Fibroblast of upper back skin (primary cell): ENCODE data around the gene DNAL4.

ENCODE experiments used
- DNase-seq: peaks from one replicate; pipeline ENCODE4 v3.0.0-alpha.2; 2013

The DNAL4 gene

DNA sequence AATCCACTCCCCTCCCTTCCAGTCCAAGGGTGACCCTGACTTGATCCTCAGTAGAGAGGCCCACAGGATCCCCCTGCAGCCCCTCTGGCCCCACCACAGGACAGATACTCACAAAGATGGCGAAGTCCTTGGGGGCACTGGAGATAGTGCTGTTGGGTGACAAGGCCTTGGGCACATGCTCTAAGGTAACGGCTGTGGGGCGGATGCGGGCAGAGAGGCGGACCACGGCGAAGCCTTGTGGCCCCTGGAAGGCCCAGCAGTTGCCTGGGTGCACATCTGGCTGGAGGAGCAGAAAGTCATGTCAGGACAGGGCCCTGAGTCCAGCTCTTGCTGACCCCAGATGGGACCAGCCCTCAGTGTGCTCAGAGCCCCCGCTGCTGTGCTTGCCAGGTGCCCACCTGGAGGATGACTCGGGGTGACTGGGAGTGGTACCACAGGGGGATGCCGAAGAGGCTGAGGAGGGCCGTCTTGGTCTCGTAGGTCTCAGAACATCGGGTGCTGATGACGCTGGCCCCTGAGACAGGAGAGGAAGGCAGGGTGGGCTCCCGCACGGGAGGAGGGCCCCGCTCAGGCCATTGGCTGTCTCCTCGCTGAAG lies 55.4 kb downstream of the DNAL4 start:
- DNase-seq: no peak

DNA sequence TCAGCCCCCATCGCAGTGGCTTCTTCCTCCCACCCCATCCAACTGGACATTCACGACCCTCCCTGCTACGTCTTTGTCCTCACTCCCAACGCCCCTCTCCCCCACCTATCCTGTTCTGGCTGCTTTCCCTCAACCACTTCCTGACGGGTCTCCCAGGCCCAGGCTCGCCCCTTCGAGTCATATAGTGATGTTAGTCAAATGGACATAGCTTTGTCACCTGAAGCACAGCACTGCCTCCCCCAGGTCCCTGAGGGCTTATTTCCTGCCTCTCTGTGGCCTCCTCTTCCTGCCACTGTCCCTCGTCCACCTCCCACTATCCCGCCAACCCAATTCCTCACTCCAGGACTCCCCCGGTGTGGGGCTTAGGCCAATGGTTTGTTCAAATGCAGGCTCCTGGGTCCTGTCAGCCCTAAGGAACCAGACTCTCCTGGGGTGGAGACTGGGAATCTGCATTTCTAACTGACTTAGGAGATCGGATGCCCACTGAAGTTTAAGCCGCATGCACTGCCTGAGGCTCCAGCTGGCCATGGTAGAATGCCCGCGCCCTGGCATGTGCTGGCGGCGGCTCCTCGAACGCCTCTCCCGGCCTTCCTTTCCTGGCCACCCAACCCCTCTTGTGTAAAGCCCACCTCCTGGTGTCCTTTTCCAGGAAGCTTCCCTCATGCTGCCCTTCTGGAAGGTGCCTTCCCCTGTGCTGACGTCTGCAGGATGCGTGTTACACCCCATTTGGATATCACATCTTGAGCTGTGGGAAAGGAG lies 56.5 kb downstream of the DNAL4 start:
- DNase-seq: peak; percentile 33

DNA sequence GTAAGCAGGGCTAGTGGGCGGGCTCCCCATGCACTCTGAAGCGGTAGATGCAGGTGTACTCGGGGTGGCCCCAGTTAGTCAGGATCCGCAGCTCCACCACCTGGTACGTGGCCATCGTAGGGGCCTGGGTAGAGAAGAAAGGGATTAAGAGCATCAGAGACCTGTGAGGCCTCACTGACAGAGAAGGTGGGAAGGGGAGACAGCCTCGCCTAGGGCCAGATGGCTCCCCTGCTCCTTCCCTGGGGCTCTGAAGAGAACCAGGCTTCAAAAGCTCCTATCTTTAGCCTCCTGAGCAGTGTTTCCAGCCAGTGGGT lies 57.7 kb downstream of the DNAL4 start:
- no peak for DNase-seq

GRCh38 chr22:38735465-38736256 lies 58.3 kb downstream of the DNAL4 start:
- DNase-seq: no peak

GRCh38 chr22:38735126-38735464 lies 58.8 kb downstream of the DNAL4 start:
- no peak for DNase-seq

DNA sequence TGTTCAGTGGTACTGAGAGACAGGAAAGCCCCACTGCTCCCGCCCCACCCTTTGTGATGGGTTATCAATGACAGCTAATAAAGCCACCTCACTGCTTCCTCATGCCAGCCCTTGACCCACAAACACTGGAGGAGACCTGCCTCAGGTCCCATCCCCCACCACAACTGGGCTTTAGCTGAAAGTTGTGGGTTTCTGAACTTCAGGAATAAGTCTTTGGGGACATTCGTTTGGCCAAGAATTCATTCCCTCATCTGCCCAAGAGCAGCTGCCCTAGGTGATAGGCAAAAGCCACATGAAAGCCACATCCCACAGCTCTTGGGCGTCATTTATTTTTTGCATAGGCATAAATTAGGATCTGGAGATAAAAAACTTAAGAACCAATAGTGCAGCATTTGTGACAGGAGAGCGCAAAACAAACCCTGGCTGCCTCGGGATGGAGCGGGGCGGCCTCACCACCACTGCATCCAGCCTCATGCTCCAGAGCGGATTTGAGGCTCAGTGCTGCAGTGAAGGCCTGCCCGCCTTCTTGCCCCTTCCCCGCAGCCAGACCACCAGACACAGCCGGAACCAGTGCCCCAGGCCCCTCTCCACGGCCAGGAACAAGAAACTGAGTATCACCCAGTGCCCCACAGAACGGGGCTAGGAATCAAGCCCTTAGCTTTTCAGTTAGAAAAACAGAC lies 59.4 kb downstream of the DNAL4 start:
- DNase-seq: no peak

DNA sequence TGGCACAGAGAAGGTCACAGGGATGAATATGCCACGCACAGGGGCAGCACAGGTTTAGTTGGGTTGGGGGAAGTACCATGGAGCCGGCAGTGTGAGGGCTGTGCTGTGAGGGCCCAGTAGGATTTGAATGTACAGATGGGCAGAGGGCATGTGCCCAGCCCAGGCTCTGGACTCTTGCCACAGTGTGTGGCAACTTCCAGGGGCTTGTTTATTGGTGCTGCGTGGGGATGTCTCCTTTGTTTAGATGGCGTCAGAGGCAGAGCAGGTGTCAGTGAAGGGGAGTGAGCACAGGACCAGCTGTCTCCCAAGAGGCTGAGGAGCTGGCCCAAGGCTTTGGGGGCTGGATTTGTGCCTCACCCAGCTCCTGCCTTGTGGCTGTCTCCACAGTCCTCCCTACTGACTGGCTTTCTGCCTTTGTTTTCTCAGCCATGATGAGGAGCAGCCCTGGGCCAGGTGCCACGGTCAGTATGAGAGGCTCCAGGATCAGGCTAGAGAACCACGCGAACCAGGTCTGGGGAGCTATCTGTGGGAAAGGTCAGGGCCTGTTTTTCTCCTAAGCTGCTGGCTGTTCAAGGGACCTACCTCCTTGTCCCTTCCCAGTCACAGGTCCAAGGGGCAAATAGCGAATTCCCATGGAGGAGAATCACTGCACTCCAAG lies 60.1 kb downstream of the DNAL4 start:
- DNase-seq: no peak

DNA sequence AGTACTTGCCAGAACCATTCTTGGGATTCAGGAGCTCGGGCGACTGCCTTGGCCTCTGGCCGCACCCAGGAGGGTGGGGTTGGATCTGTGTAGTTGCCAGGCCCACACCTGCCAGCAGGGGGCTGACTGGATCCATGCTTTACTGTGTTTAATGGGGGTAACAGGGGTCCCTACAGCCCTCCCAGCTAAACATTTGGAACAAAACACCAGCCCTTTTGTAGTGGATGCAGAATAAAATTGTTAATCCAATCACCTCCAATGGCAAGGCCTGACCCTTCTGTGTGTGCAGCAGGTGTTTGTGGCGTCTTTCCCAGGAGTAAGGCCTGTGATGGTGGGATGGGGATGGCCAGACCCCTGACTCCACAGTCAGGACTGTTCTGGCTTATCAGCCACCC lies 60.6 kb downstream of the DNAL4 start:
- no peak for DNase-seq

DNA sequence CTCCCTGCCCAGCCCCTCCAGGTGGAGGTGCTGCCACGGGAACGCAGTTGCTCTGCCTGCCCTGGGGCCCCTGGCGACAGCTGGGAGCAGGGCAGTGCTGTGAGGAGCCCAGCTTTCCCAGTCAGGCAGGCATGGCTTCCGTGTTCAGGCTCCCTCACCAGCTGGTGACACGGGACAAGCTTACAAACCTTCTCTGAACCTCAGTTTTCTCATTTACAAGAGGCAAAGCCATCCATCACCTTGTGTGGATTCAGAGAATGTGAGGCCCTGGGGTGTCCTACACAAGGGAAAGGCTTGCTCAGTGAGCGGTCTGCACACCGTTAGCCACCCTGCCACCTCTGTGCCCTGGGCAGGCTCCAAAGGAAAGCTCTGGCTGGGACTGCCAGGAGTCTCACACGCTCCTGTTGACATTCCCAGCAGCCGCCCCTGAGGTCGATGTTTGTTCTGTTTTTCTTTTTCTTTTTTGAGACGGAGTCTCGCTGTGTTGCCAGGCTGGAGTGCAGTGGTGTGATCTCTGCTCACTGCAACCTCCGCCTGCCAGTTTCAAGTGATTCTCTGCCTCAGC lies 61.6 kb downstream of the DNAL4 start:
- no peak for DNase-seq

DNA sequence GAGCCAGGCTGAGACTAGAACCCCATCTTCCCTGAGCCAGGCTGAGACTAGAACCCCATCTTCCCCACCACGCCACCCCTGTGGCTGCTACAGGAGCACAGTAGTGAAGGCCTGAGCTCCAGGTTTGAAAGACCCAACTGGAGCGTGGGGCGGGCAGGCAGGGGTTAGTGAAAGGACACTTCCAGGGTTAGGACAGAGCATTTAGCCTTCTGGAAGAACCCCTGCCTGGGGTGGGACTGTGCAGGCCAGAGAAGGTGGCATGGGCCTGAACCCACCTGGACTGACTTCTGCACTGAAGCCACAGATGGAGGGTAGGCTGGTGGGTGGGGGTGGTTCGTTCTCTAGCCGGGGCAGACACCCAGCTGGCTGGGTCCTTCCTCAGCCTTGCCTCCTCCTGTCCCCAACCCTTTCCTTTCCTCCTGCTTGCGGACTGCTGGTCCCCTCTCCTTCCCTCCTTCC lies 62.2 kb downstream of the DNAL4 start:
- DNase-seq: no peak

DNA sequence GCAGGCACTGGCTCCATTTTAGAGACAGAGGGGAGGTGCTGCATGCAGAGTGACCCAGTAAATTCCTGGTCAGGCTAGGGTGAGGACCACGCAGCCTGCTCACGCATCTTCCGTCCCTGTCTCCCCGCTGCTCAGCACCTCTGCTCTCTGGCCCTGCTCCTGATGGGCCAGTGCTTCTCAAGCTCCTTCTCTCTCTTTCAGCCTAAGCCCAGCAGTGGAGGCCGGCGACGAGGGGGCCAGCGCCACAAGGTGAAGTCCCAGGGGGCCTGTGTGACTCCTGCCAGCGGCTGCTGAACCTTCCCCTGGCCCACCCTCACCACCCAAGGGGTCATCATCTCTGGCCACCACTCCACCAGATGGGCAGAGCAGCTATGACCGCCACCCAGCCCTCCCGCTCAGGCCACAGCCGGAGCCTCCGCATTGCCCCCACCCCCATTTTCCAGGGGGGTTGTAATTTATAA lies 63.5 kb downstream of the DNAL4 start:
- DNase-seq: no peak

GRCh38 chr22:38729946-38730345 lies 64.0 kb downstream of the DNAL4 start:
- DNase-seq: no peak

- DNase-seq: no peak
Observed at GRCh38 chr22:38728871-38729796, 64.8 kb downstream of the DNAL4 start.
